ENCODE measurements around the gene CRB3.

- TF ChIP-seq CTCF (IDR thresholded peaks at IDR 0.05) (no peak), EP300 (IDR thresholded peaks at IDR 0.05) (no peak), POLR2A (IDR thresholded peaks at IDR 0.05) (no peak), POLR2AphosphoS5 (IDR thresholded peaks at IDR 0.05) (no peak)
Observed at GRCh38 chr19:6483235-6483634, 19.2 kb downstream of the CRB3 start.
